SKM-1 treated with dmso at 0.1 percent for 144 hours (cell line): ENCODE measurements around the gene MAB21L3.
A peak's percentile ranks its signal among the peaks of the same experiment; 100 is the strongest.

Source experiments
- DNase-seq: peaks from one replicate; lab custom pipeline; 2025; ENCODE audit not compliant: unreplicated experiment; lab: John Stamatoyannopoulos, UW

The MAB21L3 gene

GRCh38 chr1:116164150-116164549, 53.0 kb downstream of the MAB21L3 start:
- DNase-seq = no peak

DNA sequence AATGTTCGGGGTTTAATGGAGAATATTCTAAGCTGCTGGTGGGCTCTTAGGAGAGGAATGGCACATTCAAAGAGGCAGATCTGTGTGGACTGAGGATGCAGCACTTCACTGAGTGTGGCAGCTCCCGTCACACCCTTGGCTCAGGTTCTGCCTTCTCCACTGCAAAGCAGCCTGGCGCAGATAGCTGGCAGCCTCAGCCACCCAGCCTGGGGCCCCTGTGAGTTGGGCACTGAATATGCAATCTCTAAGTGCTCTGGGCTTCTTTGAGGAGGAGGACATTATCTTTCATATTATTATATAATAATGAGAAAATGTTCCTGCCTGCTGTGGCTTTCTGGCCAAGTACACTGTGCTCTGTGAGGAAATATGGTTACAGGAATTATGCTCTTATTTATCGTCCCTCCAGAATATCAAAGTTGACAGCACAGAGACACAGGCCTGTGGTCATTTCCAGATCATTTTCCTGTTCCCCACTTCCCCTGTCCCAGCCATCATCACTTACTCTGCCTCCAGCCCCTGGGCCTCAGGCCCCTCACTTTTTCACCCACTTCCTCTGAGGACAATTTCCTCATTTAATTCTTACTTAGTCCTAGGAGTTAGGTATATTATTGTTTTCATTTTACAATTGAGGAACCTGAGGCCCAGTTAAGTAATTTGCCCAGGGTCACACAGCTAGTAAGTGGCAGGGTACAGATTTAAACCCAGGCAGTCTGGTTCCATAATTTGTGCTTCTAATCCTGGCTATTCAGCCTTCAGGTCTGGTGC, 53.6 kb downstream of the MAB21L3 start:
- peak; percentile 57 for DNase-seq

DNA sequence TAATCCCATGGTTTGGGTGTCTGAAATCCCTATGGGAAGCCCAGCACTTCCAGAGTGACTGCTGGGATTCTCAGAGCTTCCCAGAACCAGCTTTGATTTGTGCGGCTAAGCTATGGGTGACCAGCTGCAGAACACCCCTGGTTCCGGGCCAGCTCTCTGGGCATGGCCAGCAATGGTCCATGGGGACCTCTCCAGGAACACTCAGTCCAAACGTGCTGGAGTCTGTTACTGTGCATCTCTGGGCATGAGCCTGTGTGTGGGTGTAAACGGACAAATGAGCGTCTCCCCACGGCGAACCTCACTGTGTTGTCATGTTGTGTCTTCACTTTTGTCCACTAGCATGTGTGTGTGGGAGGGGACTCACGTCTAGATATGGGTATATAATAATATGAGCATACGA, 54.4 kb downstream of the MAB21L3 start:
- DNase-seq = no peak

- no peak for DNase-seq
Measured at GRCh38 chr1:116166011-116166571, 54.9 kb downstream of the MAB21L3 start.

GRCh38 chr1:116166655-116167054, 55.5 kb downstream of the MAB21L3 start:
- no peak for DNase-seq

- no peak for DNase-seq
Measured at GRCh38 chr1:116167625-116168276, 56.6 kb downstream of the MAB21L3 start.

GRCh38 chr1:116168277-116169032, 57.3 kb downstream of the MAB21L3 start:
- peak; percentile 48 for DNase-seq

- DNase-seq = no peak
Measured at GRCh38 chr1:116169898-116170297, 58.7 kb downstream of the MAB21L3 start.

GRCh38 chr1:116170721-116171589, 59.8 kb downstream of the MAB21L3 start:
- DNase-seq = no peak

DNA sequence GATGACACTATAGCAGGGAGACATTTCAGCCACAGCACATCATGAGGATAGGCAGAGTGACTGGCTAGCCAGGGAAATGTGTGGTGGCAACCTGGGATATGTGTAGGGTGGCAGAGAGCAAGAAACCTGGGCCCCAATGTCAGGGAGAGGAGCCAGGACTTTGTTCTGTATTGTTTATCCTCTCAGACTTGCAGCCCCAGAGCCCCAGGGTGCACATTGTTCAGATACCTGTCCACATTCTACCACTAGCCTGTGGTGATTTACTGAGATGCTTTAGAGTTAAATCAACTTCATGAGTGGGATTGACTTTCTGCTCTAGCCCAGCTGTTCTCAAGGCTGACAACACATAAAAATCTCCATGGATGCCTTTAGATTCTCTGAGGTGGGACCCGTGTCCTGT, 61.5 kb downstream of the MAB21L3 start:
- no peak for DNase-seq

DNA sequence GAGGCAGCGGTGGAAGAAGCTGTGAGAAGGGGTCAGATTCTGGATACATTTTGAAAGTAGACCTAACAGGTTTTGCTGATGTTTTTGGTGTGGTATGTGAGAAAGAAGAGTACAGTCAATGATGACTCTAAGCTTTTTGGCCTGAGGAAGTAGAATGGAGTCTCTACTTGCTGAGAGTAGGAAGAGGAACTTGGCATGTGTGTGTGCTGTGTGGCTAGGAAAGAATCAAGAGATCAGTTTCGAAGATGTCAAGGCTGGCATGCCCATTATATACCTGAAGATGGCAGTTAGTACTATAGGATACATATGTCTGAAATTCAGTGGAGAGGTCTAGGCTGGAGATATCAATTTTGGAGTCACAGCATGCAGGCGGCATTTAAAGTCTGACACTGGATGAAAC, 64.4 kb downstream of the MAB21L3 start:
- peak; percentile 45 for DNase-seq

DNA sequence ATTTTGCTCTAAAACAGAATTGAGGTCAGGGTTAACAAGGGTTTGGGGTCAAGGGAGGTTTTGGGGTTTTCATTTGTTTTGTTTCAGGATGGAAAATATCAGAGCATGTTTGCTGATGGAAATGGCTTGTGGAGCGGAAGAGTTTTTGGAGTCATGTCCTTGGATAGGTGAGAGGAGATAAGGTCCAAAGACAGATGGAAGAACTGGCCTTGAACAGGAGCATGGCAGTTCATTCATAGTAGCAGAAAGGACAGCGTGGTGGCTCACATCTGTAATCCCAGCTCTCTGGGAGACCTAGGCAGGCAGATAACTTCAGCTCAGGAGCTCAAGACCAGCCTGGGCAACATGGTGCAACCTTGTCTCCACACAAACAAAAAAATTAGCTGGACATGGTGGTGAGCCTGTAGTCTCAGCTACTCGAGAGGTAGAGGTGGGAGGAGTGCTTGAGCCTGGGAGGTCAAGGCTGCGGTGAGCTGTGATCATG, 65.1 kb downstream of the MAB21L3 start:
- no peak for DNase-seq

GRCh38 chr1:116177861-116178260, 66.7 kb downstream of the MAB21L3 start:
- DNase-seq = no peak

- no peak for DNase-seq
Measured at GRCh38 chr1:116178837-116179236, 67.6 kb downstream of the MAB21L3 start.

GRCh38 chr1:116179419-116179818, 68.2 kb downstream of the MAB21L3 start:
- DNase-seq = no peak

GRCh38 chr1:116179964-116180363, 68.8 kb downstream of the MAB21L3 start:
- no peak for DNase-seq

GRCh38 chr1:116182019-116182714, 71.0 kb downstream of the MAB21L3 start:
- DNase-seq = no peak
